Endothelial cell (in vitro differentiated cells): ENCODE results near the gene SCG5. TPM values are rescaled to one million over a fixed set of nuclear protein-coding genes. Genes with fewer than 3 reads are reported as not detected.
"Not testable (repeated sequence)": the region's sequence is repeated elsewhere in the genome, so short reads cannot be mapped to it uniquely, and the experiment has no call there.

Experiments
- DNase-seq: peaks from one replicate; pipeline ENCODE4 v3.0.0; 2021; ENCODE audit warnings: low spot score
- H3K27ac Mint-ChIP-seq: one replicate; pipeline ENCODE4 v1.8.0; 2021; ENCODE audit warnings: mixed read lengths, inconsistent platforms; ENCODE audit not compliant: unreplicated experiment
- H3K27me3 Mint-ChIP-seq: one replicate; pipeline ENCODE4 v1.8.0; 2021; ENCODE audit warnings: mild to moderate bottlenecking, moderate library complexity, mixed read lengths, inconsistent platforms; ENCODE audit not compliant: unreplicated experiment
- H3K36me3 Mint-ChIP-seq: one replicate; pipeline ENCODE4 v1.8.0; 2021; ENCODE audit warnings: mild to moderate bottlenecking, low read depth, mixed read lengths, inconsistent platforms; ENCODE audit not compliant: unreplicated experiment
- H3K4me1 Mint-ChIP-seq: one replicate; pipeline ENCODE4 v1.8.0; 2021; ENCODE audit warnings: mild to moderate bottlenecking, mixed read lengths, inconsistent platforms; ENCODE audit not compliant: unreplicated experiment
- H3K4me3 Mint-ChIP-seq: one replicate; pipeline ENCODE4 v1.8.0; 2021; ENCODE audit warnings: mild to moderate bottlenecking, mixed read lengths, inconsistent platforms; ENCODE audit not compliant: unreplicated experiment
- H3K9me3 Mint-ChIP-seq: one replicate; pipeline ENCODE4 v1.8.0; 2021; ENCODE audit warnings: mixed read lengths, inconsistent platforms; ENCODE audit not compliant: unreplicated experiment
- CTCF ChIP-seq: fragments of 200-600 bp; sonication (generic); IDR thresholded peaks from one replicate; pipeline ENCODE4 v1.5.0; 2021; ENCODE audit warnings: antibody characterized with exemption; ENCODE audit not compliant: unreplicated experiment
- long read RNA-seq: library from polyadenylated mRNA; unstranded; transcript quantifications from one replicate; pipeline ENCODE4 v2.0.0, GENCODE V29; 2020; ENCODE audit not compliant: unreplicated experiment
- total RNA-seq: library from RNA; stranded (reverse); fragmentation: NEBNext Ultra II Directional; extraction: Animal tissue kit (Norgen Biotek cat#: 25700); gene quantifications from one replicate; pipeline ENCODE4 v1.2.1, GENCODE V29; 2021; ENCODE audit not compliant: unreplicated experiment

SCG5 gene
- total RNA-seq: 15.6 TPM
- long read RNA-seq, transcript SCG5-202 (6 exons, 1,235 nt): major isoform, 5 of 12 reads
- long read RNA-seq, partial matches to known transcripts: 3 of 12 reads
- long read RNA-seq, other reads (novel, unspliced or antisense): 0 of 12 reads

- Mint-ChIP-seq H3K36me3 (peaks cover 2% of the 10 kb centered on the region), H3K4me1 (peaks cover 14% of the 10 kb centered on the region), H3K27ac (peak within 1 kb of the TSS; percentile 14), H3K9me3 (no peaks in the 10 kb centered on the region), H3K4me3 (peak within 1 kb of the TSS; percentile 91), H3K27me3 (peaks cover 2% of the 10 kb centered on the region)
- DNase-seq: peak; percentile 60
- no peak for TF ChIP-seq CTCF
Observed at GRCh38 chr15:32641517-32642059, at the start of gene SCG5. Gene SCG5 (plus strand): TSS chr15:32641710. CDS start chr15:32643593, 1,883 bp downstream.

- H3K27ac Mint-ChIP-seq, H3K9me3 Mint-ChIP-seq, H3K27me3 Mint-ChIP-seq, DNase-seq, H3K4me3 Mint-ChIP-seq, H3K36me3 Mint-ChIP-seq, H3K4me1 Mint-ChIP-seq: not testable (repeated sequence)
Observed at GRCh38 chr15:32593151-32593550, 48.4 kb upstream of the SCG5 start, which contains the start of gene GOLGA8N. Gene GOLGA8N (plus strand): TSS chr15:32593456.

- H3K4me3 Mint-ChIP-seq, H3K27ac Mint-ChIP-seq, H3K27me3 Mint-ChIP-seq, H3K36me3 Mint-ChIP-seq, DNase-seq, H3K9me3 Mint-ChIP-seq, H3K4me1 Mint-ChIP-seq: not testable (repeated sequence)
Observed at GRCh38 chr15:32609518-32609917, 32.0 kb upstream of the SCG5 start.

GRCh38 chr15:32610719-32611118, 30.8 kb upstream of the SCG5 start:
- not testable (repeated sequence) for H3K27me3 Mint-ChIP-seq, H3K9me3 Mint-ChIP-seq, H3K4me3 Mint-ChIP-seq, H3K4me1 Mint-ChIP-seq, H3K27ac Mint-ChIP-seq, H3K36me3 Mint-ChIP-seq, DNase-seq

GRCh38 chr15:32614712-32615050, 26.8 kb upstream of the SCG5 start:
- peak overlapping the region; percentile 99 for H3K4me3 Mint-ChIP-seq
- DNase-seq: peak; percentile 8

GRCh38 chr15:32615051-32615870, 26.2 kb upstream of the SCG5 start, which contains the start of gene ARHGAP11A:
Gene ARHGAP11A (plus strand): TSS chr15:32615504. CDS start chr15:32616212, 708 bp downstream.
- peak; percentile 70 for DNase-seq
- Mint-ChIP-seq H3K4me3 (peak within 1 kb of the TSS; percentile 99), H3K27ac (peak within 1 kb of the TSS; percentile 93)
- not testable (repeated sequence) for H3K4me1 Mint-ChIP-seq, H3K36me3 Mint-ChIP-seq, H3K27me3 Mint-ChIP-seq, H3K9me3 Mint-ChIP-seq

More at GRCh38 chr15:32614712-32615050, 26.8 kb upstream of the SCG5 start:
- not testable (repeated sequence) for H3K36me3 Mint-ChIP-seq, H3K9me3 Mint-ChIP-seq, H3K4me1 Mint-ChIP-seq, H3K27me3 Mint-ChIP-seq, H3K27ac Mint-ChIP-seq

- Mint-ChIP-seq H3K27ac (peak overlapping the region; percentile 93), H3K4me3 (peak overlapping the region; percentile 99)
- not testable (repeated sequence) for H3K27me3 Mint-ChIP-seq, H3K4me1 Mint-ChIP-seq, H3K9me3 Mint-ChIP-seq, DNase-seq, H3K36me3 Mint-ChIP-seq
Observed at GRCh38 chr15:32615871-32616426, 25.6 kb upstream of the SCG5 start.
